ENCODE data around the gene IFT27.
A peak's percentile ranks its signal among the peaks of the same experiment; 100 is the strongest.

IFT27 gene

GRCh38 chr22:36783743-36784142 is 7.8 kb upstream of the IFT27 start:
- no peak for TF ChIP-seq TAF1 (IDR thresholded peaks at IDR 0.05; ENCODE audit: low read depth)
- no peak for TF ChIP-seq NFIC (IDR thresholded peaks at IDR 0.05)
- TF ChIP-seq YY1 (IDR thresholded peaks at IDR 0.05; ENCODE audit: low read depth), result no peak
- TF ChIP-seq ZBTB7A (IDR thresholded peaks at IDR 0.05; ENCODE audit: low read depth), result no peak
- no peak for TF ChIP-seq EGR1 (IDR thresholded peaks at IDR 0.05)

GRCh38 chr22:36781656-36782627 is 6.0 kb upstream of the IFT27 start:
- TF ChIP-seq RAD21 (IDR thresholded peaks at IDR 0.05; ENCODE audit: low read depth), result peak; percentile 81
- peak; percentile 22; the same call in 1 of the 2 replicates for TF ChIP-seq YY1 (IDR thresholded peaks at IDR 0.05; ENCODE audit: low read depth)
- peak; percentile 68 for TF ChIP-seq TEAD4 (IDR thresholded peaks at IDR 0.05)
- no peak for TF ChIP-seq CREB1 (IDR thresholded peaks at IDR 0.05; ENCODE audit: low read depth)
- no peak for TF ChIP-seq TCF12 (IDR thresholded peaks at IDR 0.05; ENCODE audit: low read depth)

DNA sequence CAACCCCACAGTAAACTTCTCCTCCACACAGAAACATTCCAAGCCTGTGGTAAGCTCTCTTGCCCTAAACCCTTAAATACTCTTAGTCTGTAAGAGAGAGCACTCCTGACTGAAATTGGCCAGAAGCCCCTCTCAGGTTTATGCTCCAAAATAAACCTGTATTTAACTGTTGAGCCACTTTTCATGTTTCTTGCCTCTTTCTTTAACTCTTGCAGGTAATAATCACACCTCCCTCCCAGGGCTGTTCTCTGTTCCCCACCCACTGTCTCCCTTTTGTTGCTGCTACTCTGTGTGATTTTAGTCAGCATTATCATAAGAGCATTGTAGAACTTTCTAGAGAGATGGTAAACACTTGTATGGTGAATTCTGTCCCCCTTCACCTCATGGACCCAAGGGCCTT is 2.1 kb upstream of the IFT27 start:
- TF ChIP-seq NFIC (IDR thresholded peaks at IDR 0.05) (no peak), EP300 (IDR thresholded peaks at IDR 0.05; ENCODE audit: borderline replicate concordance) (no peak), TAF1 (IDR thresholded peaks at IDR 0.05; ENCODE audit: low read depth) (no peak), TEAD4 (IDR thresholded peaks at IDR 0.05) (no peak), YY1 (IDR thresholded peaks at IDR 0.05; ENCODE audit: low read depth) (no peak), CREB1 (IDR thresholded peaks at IDR 0.05; ENCODE audit: low read depth) (no peak), RAD21 (IDR thresholded peaks at IDR 0.05; ENCODE audit: low read depth) (no peak)
- TF ChIP-seq, protein P1, sequence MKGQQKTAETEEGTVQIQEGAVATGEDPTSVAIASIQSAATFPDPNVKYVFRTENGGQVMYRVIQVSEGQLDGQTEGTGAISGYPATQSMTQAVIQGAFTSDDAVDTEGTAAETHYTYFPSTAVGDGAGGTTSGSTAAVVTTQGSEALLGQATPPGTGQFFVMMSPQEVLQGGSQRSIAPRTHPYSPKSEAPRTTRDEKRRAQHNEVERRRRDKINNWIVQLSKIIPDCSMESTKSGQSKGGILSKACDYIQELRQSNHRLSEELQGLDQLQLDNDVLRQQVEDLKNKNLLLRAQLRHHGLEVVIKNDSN (IDR thresholded peaks at IDR 0.05), result no peak

DNA sequence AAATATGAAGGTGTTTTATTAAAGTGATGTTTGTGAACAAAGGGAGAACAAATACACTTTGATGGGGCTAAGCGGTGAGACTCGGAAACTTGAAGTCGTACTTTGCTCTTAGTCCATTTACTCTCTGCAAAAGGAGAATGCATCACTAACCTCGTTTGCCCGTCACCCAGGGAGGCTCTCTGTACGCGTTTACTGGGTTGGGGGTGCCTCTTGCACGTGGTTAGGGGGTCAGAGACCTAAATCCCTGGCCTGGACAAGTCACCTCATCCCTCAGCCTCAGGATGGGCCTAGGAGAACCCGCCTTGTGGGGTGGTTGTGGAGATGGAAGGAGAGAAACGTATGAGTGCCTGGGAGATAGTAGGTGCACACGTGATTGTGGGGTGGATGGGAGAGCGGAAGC is 803 bp upstream of the IFT27 start:
- TF ChIP-seq, protein P1 (IDR thresholded peaks at IDR 0.05), result no peak
- TF ChIP-seq ZBTB7A (IDR thresholded peaks at IDR 0.05; ENCODE audit: low read depth) (no peak), CEBPB (IDR thresholded peaks at IDR 0.05) (no peak), EP300 (IDR thresholded peaks at IDR 0.05; ENCODE audit: borderline replicate concordance) (no peak), RAD21 (IDR thresholded peaks at IDR 0.05; ENCODE audit: low read depth) (no peak), TCF12 (IDR thresholded peaks at IDR 0.05; ENCODE audit: low read depth) (no peak), YY1 (IDR thresholded peaks at IDR 0.05; ENCODE audit: low read depth) (no peak), NFIC (IDR thresholded peaks at IDR 0.05) (no peak), TEAD4 (IDR thresholded peaks at IDR 0.05) (no peak), EGR1 (IDR thresholded peaks at IDR 0.05) (no peak), FOXM1 (IDR thresholded peaks at IDR 0.05; ENCODE audit: borderline replicate concordance, low read depth) (no peak), TAF1 (IDR thresholded peaks at IDR 0.05; ENCODE audit: low read depth) (no peak), CREB1 (IDR thresholded peaks at IDR 0.05; ENCODE audit: low read depth) (no peak)
- TF ChIP-seq, protein P2, sequence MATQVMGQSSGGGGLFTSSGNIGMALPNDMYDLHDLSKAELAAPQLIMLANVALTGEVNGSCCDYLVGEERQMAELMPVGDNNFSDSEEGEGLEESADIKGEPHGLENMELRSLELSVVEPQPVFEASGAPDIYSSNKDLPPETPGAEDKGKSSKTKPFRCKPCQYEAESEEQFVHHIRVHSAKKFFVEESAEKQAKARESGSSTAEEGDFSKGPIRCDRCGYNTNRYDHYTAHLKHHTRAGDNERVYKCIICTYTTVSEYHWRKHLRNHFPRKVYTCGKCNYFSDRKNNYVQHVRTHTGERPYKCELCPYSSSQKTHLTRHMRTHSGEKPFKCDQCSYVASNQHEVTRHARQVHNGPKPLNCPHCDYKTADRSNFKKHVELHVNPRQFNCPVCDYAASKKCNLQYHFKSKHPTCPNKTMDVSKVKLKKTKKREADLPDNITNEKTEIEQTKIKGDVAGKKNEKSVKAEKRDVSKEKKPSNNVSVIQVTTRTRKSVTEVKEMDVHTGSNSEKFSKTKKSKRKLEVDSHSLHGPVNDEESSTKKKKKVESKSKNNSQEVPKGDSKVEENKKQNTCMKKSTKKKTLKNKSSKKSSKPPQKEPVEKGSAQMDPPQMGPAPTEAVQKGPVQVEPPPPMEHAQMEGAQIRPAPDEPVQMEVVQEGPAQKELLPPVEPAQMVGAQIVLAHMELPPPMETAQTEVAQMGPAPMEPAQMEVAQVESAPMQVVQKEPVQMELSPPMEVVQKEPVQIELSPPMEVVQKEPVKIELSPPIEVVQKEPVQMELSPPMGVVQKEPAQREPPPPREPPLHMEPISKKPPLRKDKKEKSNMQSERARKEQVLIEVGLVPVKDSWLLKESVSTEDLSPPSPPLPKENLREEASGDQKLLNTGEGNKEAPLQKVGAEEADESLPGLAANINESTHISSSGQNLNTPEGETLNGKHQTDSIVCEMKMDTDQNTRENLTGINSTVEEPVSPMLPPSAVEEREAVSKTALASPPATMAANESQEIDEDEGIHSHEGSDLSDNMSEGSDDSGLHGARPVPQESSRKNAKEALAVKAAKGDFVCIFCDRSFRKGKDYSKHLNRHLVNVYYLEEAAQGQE (IDR thresholded peaks at IDR 0.05; ENCODE audit: low read depth), result no peak
- TF ChIP-seq, protein P3, sequence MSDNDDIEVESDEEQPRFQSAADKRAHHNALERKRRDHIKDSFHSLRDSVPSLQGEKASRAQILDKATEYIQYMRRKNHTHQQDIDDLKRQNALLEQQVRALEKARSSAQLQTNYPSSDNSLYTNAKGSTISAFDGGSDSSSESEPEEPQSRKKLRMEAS (IDR thresholded peaks at IDR 0.05), result no peak

DNA sequence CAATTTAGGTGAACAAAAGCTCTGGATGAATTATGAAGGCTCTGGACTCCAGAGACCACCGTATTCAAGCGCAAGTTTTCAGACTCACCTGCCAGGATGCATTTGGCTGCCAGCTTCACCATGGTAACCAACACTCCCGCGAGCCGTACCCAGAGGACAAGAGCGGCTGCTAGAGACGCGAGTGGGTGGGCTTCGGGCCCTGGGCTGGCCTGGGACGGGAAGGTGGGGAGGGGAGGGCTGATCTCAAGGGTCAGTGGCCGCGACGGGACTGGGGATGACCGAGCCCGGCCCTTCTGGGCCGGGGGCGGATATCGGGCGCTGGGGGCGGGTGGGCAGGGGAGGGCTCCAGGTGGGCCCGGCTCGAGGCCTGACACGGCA is 344 bp downstream of the IFT27 start:
- TF ChIP-seq CEBPB (IDR thresholded peaks at IDR 0.05) (no peak), RAD21 (IDR thresholded peaks at IDR 0.05; ENCODE audit: low read depth) (no peak), EGR1 (IDR thresholded peaks at IDR 0.05) (no peak), CREB1 (IDR thresholded peaks at IDR 0.05; ENCODE audit: low read depth) (no peak), TCF12 (IDR thresholded peaks at IDR 0.05; ENCODE audit: low read depth) (no peak), NFIC (IDR thresholded peaks at IDR 0.05) (no peak), EP300 (IDR thresholded peaks at IDR 0.05; ENCODE audit: borderline replicate concordance) (no peak), FOXM1 (IDR thresholded peaks at IDR 0.05; ENCODE audit: borderline replicate concordance, low read depth) (no peak), YY1 (IDR thresholded peaks at IDR 0.05; ENCODE audit: low read depth) (no peak), TEAD4 (IDR thresholded peaks at IDR 0.05) (no peak), TAF1 (IDR thresholded peaks at IDR 0.05; ENCODE audit: low read depth) (no peak), ZBTB7A (IDR thresholded peaks at IDR 0.05; ENCODE audit: low read depth) (no peak)
- TF ChIP-seq, protein P1 (IDR thresholded peaks at IDR 0.05), result no peak
- TF ChIP-seq, protein P3 (IDR thresholded peaks at IDR 0.05), result no peak
- TF ChIP-seq, protein P2 (IDR thresholded peaks at IDR 0.05; ENCODE audit: low read depth), result no peak
